Progenitor cell of endocrine pancreas (in vitro differentiated cells): ENCODE data around the gene TIPIN. TPM values are rescaled to one million over a fixed set of nuclear protein-coding genes. Genes with fewer than 3 reads are reported as not detected.
"Not testable (repeated sequence)": the region's sequence is repeated elsewhere in the genome, so short reads cannot be mapped to it uniquely, and the experiment has no call there.

Experiments used
- DNase-seq: peaks from one replicate; pipeline ENCODE4 v3.0.0; 2021; ENCODE audit warnings: low spot score; ENCODE audit not compliant: unreplicated experiment
- H3K27ac Mint-ChIP-seq: 2 replicates; pipeline ENCODE4 v1.8.0; 2021; ENCODE audit warnings: mild to moderate bottlenecking, moderate library complexity, mixed read lengths
- H3K27me3 Mint-ChIP-seq: 2 replicates; pipeline ENCODE4 v1.8.0; 2021; ENCODE audit warnings: mixed read lengths
- H3K36me3 Mint-ChIP-seq: 2 replicates; pipeline ENCODE4 v1.8.0; 2022; ENCODE audit warnings: mixed read lengths; ENCODE audit not compliant: insufficient read depth
- H3K4me1 Mint-ChIP-seq: 2 replicates; pipeline ENCODE4 v1.8.0; 2021; ENCODE audit warnings: low read depth, mixed read lengths
- H3K4me3 Mint-ChIP-seq: 2 replicates; pipeline ENCODE4 v1.8.0; 2021; ENCODE audit warnings: low read depth, mild to moderate bottlenecking, moderate library complexity, mixed read lengths
- H3K9me3 Mint-ChIP-seq: 2 replicates; pipeline ENCODE4 v1.8.0; 2021; ENCODE audit warnings: low read depth, mixed read lengths
- CTCF ChIP-seq: fragments of 200-600 bp; sonication (generic); IDR thresholded peaks from one replicate; pipeline ENCODE4 v1.5.0; 2021; ENCODE audit warnings: antibody characterized with exemption, mild to moderate bottlenecking; ENCODE audit not compliant: unreplicated experiment
- total RNA-seq: library from RNA; stranded (reverse); gene quantifications from 2 replicates; pipeline ENCODE4 v1.2.1, GENCODE V29; 2021

Gene TIPIN
- total RNA-seq, 1 donor from 2014 or later: 10.1 TPM

GRCh38 chr15:66378814-66379430 is 22.4 kb upstream of the TIPIN start:
- TF ChIP-seq CTCF: no peak
- Mint-ChIP-seq H3K36me3 (peaks cover 1% of the 10 kb centered on the region), H3K27me3 (no peaks in the 10 kb centered on the region), H3K4me3 (no peak overlapping the region), H3K27ac (peak overlapping the region; percentile 37), H3K4me1 (peaks cover 4% of the 10 kb centered on the region), H3K9me3 (peaks cover 5% of the 10 kb centered on the region)
- DNase-seq: no peak

DNA sequence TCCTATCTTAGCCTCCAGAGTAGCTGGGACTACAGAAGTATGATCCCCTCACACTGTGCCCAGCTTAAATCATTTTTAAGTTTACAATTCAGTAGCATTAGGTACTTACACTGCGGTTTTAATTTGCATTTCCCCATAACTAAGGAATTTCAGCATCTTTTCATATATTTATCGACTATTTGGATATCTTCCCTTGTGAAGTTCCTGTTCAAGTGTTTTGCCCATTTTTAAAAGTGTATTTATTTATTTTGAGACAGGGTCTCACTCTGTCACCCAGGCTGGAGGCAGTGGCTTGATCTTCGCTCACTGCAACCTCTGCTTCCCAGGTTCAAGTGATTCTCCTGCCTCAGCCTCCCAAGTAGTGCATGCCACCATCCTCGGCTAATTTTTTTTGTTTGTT is 17.7 kb upstream of the TIPIN start:
- no peak for DNase-seq
- no peak overlapping the region for H3K4me3 Mint-ChIP-seq
- H3K36me3 Mint-ChIP-seq: peaks cover 1% of the 10 kb centered on the region
- H3K9me3 Mint-ChIP-seq: peaks cover 5% of the 10 kb centered on the region
- no peak for TF ChIP-seq CTCF
- no peak overlapping the region for H3K27ac Mint-ChIP-seq
- no peaks in the 10 kb centered on the region for H3K4me1 Mint-ChIP-seq
- no peaks in the 10 kb centered on the region for H3K27me3 Mint-ChIP-seq

DNA sequence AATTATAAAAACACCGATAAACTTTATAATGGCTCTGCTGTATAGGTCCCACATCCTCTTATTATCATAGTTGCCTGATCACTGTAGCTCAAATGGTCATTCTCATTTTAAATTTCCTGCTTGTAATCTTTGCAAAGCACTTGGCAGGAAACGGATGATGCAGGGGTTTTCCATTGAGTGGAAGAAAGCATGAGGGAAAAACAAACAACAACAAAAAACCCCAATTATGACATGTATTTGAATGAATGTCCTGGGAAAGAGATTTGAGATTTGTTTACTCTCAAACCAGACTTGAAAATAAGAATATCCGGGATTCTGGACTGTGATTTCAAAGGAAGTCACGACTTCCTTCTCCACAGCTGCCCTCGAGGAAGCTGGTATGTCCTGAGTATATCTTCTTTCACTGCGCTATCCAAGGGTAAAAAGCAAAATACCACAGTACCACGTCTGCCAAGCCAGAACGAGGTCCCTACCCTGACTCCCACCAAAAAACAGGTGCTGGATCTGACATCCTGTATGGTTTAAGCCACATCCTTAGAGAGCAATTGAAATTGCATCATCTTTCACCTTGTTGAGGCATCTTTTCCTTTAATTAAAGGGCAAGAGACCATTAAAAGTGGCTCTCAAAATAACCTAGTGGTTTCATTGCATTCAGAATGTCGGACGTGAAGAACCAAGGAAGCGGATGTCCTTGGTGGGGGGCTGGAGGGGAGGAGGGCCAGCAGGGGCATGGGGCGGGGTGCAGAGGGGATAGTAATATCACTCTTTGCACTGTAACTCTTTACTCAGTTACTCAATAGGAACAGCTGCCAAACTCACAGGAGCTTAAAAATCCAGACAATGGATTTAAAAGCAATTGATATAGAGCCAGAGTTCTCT is 13.5 kb upstream of the TIPIN start:
- Mint-ChIP-seq H3K36me3 (peaks cover 1% of the 10 kb centered on the region), H3K4me3 (no peak overlapping the region), H3K27me3 (no peaks in the 10 kb centered on the region), H3K4me1 (no peaks in the 10 kb centered on the region), H3K9me3 (peaks cover 4% of the 10 kb centered on the region), H3K27ac (no peak overlapping the region)
- no peak for TF ChIP-seq CTCF
- DNase-seq: no peak

DNA sequence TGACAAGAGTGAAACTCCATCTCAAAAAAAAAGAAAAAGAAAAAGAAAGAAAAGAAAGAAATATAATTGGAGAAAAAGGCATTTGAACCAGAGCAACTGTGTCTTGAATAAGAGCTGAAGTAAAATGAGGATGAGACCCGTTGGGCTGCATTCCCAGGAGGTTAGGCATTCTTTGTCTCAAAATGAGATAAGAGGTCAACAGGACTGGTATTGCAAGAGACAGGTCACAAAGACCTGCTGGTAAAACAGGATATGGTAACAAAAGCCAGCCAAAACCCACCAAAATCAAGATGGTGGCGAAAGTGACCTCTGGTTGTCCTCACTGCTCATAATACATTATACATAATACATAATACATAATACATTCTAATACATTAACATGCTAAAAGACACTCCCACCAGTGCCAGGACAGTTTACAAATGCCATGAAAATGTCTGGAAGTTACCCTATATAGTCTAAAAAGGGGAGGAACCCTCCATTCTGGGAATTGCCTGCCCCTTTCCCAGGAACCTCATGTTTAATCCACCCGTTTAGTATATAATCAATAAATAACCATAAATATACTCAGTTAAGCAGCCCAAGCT is 8.6 kb upstream of the TIPIN start:
- H3K4me3 Mint-ChIP-seq: no peak overlapping the region
- H3K9me3 Mint-ChIP-seq: no peaks in the 10 kb centered on the region
- DNase-seq: no peak
- no peak overlapping the region for H3K27ac Mint-ChIP-seq
- H3K27me3 Mint-ChIP-seq: no peaks in the 10 kb centered on the region
- peaks cover 1% of the 10 kb centered on the region for H3K4me1 Mint-ChIP-seq
- no peak for TF ChIP-seq CTCF
- no peaks in the 10 kb centered on the region for H3K36me3 Mint-ChIP-seq

DNA sequence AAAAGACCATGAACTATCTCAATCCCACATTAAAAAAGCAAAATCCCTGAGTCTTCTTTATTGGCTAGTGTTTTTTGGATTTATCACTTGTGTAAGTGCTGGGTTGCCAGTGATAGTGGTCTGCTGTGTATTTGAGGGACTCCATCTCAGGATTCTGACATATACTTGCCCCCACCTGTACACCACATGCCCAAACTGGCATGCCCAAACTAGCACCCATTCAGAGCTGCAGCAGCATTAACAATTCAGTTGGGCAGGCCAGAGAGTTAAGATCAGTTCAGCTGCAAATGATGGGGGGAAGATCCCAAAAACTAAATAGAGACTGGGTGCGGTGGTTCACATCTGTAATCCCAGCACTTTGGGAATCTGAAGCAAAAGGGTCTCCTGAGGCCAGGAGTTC is 6.3 kb upstream of the TIPIN start:
- peak overlapping the region; percentile 84 for H3K27ac Mint-ChIP-seq
- H3K9me3 Mint-ChIP-seq: no peaks in the 10 kb centered on the region
- no peaks in the 10 kb centered on the region for H3K36me3 Mint-ChIP-seq
- H3K4me1 Mint-ChIP-seq: peaks cover 1% of the 10 kb centered on the region
- no peak overlapping the region for H3K4me3 Mint-ChIP-seq
- H3K27me3 Mint-ChIP-seq: no peaks in the 10 kb centered on the region
- no peak for DNase-seq
- TF ChIP-seq CTCF: no peak

- H3K4me1 Mint-ChIP-seq, DNase-seq, H3K9me3 Mint-ChIP-seq, H3K27me3 Mint-ChIP-seq, H3K27ac Mint-ChIP-seq, H3K4me3 Mint-ChIP-seq, H3K36me3 Mint-ChIP-seq: not testable (repeated sequence)
Observed at GRCh38 chr15:66361745-66362460, 5.4 kb upstream of the TIPIN start.
